ENCODE measurements around the gene NEGR1.

Gene NEGR1

GRCh38 chr1:72111662-72112061, 170.7 kb downstream of the NEGR1 start:
- no peak for DNase-seq

- DNase-seq: no peak
Measured at GRCh38 chr1:72109916-72110315, 172.4 kb downstream of the NEGR1 start.

- no peak for DNase-seq
Measured at GRCh38 chr1:72105201-72105600, 177.1 kb downstream of the NEGR1 start.

- no peak for DNase-seq
Measured at GRCh38 chr1:72101840-72102632, 180.3 kb downstream of the NEGR1 start.

- no peak for DNase-seq
Measured at GRCh38 chr1:72100771-72101170, 181.6 kb downstream of the NEGR1 start.

GRCh38 chr1:72097851-72098570, 184.3 kb downstream of the NEGR1 start:
- no peak for DNase-seq

- DNase-seq: no peak
Measured at GRCh38 chr1:72094209-72094608, 188.1 kb downstream of the NEGR1 start.

GRCh38 chr1:72086394-72086793, 195.9 kb downstream of the NEGR1 start:
- no peak for DNase-seq

- no peak for DNase-seq
Measured at GRCh38 chr1:72075425-72075824, 206.9 kb downstream of the NEGR1 start.

GRCh38 chr1:72066431-72066830, 215.9 kb downstream of the NEGR1 start:
- no peak for DNase-seq

GRCh38 chr1:72064196-72065075, 217.9 kb downstream of the NEGR1 start:
- no peak for DNase-seq

- DNase-seq: no peak
Measured at GRCh38 chr1:72063364-72064044, 218.8 kb downstream of the NEGR1 start.

- DNase-seq: no peak
Measured at GRCh38 chr1:72062584-72062983, 219.8 kb downstream of the NEGR1 start.

GRCh38 chr1:72060466-72061245, 221.7 kb downstream of the NEGR1 start:
- DNase-seq: no peak

- no peak for DNase-seq
Measured at GRCh38 chr1:72056516-72056915, 225.8 kb downstream of the NEGR1 start.

GRCh38 chr1:72051538-72051937, 230.8 kb downstream of the NEGR1 start:
- DNase-seq: no peak

GRCh38 chr1:72050551-72050950, 231.8 kb downstream of the NEGR1 start:
- DNase-seq: no peak

- no peak for DNase-seq
Measured at GRCh38 chr1:72037745-72038343, 244.5 kb downstream of the NEGR1 start.

- no peak for DNase-seq
Measured at GRCh38 chr1:72034827-72035226, 247.5 kb downstream of the NEGR1 start.

- no peak for DNase-seq
Measured at GRCh38 chr1:72023063-72023930, 259.0 kb downstream of the NEGR1 start.

- DNase-seq: no peak
Measured at GRCh38 chr1:72018562-72018961, 263.8 kb downstream of the NEGR1 start.

Measured in stimulated activated naive CD4-positive, alpha-beta T cell treated with Interleukin-2 at 50 U/mL for 16 hours (primary cell).